GM19372 (cell line): ENCODE results near the gene AMOTL1.
"Not testable (repeated sequence)": the region's sequence is repeated elsewhere in the genome, so short reads cannot be mapped to it uniquely, and the experiment has no call there.

Experiments
- ATAC-seq: cut with Tn5 transposase; IDR thresholded peaks from one replicate; pipeline ENCODE4 v1.9.1; 2021; ENCODE audit warnings: mild to moderate bottlenecking, low read depth, moderate library complexity; ENCODE audit not compliant: unreplicated experiment

The AMOTL1 gene

DNA sequence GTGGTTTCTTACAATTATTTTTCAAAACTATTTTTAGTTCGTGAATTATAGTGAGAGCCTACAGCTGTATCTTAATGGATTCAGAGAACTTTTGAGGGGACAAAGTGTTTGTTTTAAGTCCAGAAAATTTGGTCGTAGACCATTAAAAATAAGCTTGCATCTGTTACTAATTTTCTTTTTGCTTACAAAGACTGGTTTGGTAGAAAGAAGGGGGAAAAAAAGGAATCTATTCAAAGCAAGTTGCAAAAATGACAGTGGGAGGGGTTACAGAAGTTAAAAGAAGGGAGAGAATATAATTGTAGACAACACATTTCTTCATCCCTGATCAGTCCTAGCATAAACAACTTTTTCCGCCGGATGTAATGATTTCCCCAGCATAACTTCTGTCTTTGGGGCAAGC lies 72.1 kb downstream of the AMOTL1 start:
- no peak for ATAC-seq

DNA sequence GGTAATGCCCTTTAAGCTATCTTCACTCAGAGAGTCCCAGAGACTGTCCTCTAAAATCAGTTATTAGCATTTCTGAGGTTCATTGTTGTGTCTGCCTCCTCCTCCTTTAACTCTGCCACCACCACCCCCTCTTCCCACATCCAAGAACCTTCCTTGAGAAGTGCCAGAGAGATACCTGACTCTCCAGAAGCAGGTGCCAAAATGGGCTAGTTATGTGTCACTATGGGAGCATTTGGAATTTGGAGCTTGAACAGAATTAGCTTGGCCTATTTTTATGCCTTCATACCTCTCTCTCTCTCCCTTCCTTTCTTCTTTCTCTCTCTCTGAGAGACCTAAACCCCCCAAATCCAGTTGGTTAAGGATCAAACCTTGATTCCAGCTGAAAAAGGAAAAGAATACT lies 75.9 kb downstream of the AMOTL1 start:
- no peak for ATAC-seq

DNA sequence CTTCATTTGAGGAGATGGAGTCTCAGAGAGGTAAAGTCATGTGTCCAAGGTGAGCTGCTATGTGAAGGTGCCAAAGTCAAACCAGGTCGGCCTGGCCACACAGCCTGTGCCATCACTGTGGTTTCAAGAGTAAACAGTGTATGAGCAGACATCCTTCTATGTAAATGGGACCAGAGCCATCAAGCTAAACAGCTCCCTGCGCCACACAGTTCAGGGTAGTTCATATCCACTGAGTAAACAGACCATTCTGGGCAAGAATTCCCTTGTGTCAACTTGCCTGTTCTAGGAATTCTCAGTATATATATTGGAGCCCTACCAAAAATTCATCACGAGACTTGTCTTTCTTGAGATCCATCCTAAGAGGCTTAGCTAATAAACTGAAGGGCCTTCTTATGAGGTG lies 77.5 kb downstream of the AMOTL1 start:
- no peak for ATAC-seq

DNA sequence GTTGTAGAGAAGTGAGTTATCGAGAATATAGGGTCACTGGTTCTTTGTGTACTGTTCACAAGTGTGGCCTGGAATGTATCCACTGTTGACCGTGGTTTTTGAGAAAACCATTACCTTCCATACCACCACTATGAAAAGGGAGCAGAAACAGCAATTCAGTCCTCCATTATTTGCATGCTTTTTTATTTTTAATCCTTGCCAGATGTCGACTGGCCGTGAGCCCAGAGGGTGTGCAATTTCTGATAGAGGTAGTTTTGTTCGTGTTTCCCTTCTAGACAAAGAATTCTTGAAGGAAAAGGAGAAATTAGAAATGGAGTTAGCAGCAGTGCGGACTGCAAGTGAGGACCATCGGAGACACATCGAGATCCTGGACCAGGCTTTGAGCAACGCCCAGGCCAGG lies 81.7 kb downstream of the AMOTL1 start:
- ATAC-seq = no peak

DNA sequence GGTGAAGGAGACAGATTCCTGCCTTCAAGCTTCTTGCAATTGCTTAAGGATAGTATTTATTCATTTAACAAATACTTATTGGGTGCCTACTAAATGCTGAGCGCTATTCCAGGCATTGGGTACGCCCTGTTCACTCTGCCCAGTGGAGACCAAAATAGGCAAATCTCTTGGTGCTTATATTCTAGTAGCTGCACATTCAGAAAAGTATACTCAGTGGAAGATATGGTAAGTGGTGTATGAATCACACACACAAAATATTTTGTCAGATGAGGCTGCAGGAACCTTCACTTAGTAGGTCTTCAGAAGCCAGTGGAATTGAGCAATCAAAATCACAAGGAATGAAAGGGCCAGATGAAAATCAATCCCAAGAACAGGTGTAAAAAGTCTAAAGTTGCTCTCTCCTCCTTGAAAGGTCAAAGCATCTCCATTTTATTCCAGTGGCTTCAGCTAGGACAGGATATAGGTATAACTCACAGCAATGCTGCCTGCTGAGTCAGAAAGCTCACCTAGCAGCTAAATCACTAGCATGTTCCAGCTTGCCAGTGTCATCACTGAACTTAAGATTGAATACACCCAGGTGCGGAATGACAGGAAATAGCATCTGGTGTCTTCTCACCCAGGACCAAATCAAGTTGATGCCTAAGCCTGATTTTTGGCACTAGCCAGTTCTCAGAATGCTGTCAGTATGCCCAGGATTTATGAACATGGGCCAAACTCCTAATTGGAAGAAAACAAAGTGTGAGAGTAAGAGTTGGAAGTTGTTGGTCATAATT lies 83.9 kb downstream of the AMOTL1 start:
- no peak for ATAC-seq

DNA sequence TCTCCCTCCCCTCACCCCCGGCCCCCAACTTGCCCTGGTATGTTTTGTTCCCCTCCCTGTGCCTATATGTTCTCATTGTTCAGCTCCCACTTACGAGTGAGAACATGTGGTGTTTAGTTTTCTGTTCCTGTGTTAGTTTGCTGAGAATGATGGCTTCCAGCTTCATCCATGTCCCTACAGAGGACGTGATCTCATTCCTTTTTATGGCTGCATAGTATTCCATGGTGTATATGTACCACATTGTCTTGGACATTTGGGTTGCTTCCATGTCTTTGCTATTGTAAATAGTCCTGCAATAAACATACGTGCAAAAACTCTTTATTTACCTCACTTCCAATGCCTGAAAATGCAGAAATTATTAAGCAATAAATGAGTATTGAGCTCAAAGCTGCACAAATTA lies 85.1 kb downstream of the AMOTL1 start:
- ATAC-seq = not testable (repeated sequence)

DNA sequence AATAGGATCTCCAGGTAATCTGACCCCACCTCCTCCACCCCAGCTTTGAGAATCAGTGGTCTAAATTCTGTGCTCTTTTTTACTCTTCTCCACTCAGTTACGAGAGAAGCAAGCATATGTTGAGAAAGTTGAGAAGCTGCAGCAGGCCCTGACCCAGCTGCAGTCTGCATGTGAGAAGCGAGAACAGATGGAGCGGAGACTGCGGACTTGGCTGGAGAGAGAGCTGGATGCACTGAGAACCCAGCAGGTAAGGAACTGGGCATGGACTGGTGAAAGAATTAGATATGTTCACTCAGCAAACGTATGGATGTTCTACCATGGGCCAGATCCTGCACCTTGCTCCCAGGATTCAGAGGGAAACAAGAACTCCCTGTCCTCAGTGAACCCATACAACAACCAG lies 85.7 kb downstream of the AMOTL1 start:
- no peak for ATAC-seq

DNA sequence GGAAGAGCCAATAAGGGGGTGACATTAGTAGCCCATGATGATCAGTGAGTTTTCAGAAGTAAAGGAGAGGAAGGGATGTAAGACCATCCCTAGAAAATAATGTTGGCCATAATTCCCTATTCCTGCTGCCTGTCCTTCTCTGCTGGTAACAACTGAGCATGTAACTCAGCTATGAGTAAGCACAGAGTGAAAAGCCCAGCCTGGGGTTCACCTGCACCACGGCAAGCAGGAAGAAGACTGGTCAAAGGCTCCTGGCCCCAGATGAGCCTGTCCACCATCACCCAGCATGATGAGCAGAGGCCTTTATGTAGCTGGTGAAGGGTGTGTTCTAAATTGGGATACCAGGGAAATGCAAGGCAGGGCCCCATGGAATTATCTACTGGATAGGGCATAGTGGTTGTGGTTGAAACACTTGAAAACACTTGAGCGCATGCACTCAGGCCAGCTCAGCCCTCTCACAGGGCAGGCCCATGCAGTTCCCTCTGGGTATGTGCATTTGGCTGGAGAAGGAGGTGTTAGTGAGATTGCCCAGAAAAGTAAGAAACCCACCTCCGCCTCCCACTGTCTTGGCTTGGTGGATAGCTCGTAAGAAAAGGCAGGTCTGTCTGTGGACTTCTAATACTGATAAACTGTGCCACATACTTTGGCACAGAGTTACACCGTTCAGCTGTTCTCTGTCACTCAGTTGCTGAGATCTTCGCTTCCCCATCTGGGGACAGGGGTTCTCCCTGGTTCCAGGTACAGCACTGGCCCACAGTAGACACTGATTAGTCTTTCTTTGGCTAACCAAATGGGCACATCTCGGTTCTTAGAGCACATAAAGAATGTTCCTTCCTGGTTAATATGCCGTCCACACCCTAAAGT lies 86.8 kb downstream of the AMOTL1 start:
- no peak for ATAC-seq

DNA sequence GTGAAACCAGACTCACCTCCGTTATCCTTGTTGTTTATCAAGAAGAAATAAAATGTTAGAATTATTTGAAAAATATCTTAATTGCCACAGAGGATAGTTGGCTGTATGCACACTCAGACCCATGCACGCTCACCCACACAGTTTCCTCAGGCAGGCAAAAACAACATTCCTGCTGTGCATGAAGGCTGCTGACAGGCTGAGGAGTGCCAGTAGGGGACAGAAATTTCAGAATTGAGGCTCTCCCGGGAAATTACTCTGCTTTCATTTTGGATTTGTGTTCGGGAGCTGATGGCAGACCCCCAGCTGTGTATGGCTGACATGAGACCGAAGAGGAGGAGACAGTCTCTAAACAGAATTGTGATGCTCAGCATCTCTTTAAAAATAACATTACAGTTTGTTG lies 87.5 kb downstream of the AMOTL1 start:
- no peak for ATAC-seq

DNA sequence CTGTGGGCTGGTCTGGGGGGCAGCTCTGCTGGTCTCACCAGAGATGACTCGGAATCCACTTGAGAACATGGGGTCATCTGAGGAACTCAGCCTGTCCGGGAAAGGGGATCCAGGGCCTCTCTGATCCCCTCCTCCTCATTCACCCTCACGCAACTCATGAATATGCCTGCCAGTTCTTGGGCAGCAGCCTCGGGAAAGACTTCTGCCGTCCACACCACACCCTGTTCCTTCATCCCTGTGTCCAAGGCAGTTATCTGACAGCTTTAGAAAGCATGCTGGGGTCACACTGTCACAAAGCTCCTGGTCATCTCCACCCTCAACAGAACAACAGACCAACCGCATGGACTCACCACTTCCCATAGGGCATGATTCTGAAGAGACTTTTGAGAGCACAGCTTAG lies 88.3 kb downstream of the AMOTL1 start:
- ATAC-seq = no peak

DNA sequence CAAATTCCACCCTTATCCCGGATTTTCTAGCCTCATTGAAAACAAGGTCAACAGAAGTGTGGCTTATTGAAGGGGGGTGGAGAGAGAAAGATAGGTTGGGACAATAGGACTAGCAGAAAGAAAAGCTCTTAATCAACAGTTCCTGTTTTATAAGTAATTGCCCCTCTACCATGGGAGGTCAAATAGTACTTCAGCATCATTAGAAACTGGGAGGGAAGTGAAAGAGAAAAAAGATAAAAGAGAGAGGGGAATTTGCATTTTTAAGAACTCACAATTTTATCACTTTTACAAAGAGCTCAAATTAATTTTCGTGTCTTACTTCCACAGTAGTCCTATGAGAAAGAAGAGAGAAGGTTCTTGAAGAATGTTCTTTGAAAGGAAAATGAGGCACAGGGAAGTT lies 89.2 kb downstream of the AMOTL1 start:
- ATAC-seq = no peak

DNA sequence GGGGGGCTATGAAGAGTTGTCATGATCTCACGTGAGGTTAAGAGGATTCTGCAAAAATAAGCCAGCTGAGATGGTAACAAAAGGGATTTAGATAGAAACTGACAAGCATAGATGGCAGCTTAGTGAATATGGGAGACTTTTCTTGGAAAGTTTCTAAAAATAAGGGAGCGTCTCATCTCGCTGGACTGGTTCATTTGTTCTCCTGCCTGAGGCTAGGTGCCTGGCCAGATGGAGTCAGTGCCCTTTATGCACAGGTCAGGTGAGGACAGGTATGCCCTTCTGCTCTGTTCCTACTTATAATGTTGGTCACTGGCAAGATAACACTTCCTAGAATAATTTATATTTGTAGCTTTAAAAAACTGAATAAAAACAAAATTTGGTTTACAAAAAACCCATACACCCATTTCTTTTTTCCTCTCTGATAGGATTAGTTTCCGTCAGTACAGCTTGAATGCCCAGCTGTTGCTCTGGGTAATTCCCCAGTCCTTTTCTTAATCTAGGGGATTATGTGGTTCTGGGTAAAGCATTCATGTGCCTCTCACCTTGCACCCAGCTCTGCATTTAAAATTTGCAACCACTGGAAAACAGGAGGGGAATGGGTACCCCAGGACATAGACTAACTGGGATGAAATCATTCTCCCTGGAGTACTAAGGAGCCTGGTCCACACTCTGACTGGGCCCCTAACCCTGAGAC lies 90.0 kb downstream of the AMOTL1 start:
- no peak for ATAC-seq

DNA sequence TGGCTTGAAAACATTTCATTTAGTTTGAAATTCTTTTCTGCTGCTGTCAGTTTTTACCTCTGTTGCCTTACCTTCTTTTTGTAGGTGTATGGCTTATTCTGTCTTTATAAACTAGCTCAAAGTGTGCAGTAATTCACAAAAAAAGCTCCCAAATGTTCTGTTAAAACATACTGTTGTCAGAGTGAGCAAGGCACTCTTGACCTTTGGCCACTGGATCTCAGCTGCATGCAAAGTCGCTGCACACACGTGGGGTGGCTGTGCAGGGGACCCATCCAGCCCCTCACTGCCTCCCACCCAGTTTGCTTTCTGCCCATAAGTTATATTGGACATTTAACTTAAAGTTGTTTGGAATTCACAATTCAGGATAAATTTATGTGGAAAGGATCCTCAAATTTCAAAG lies 92.2 kb downstream of the AMOTL1 start:
- ATAC-seq = no peak

DNA sequence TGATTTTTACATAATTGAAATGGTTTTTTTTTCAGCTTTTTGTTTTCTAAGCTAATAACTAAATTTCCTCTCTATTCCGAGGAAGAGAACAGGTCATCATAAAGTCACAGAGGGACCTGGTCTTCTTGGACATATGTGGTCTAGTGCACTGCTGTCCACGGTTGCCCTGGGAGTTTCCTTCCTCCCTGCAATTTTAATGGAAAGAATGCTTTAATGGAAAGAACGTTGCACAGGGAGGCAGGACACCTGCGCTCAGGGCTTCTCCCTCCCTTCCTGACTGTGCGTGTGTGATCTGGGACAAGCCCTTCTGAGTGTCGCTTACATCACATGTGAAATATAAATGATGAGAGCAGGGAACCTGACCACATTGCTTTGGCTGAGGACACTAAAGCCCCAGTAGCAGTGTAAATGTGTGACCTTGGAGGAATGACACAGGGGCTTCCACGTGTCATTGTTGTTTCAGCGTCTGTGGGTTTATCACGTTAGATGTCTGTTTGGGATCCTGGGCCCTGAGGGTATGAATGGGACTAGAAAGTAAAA lies 93.2 kb downstream of the AMOTL1 start:
- ATAC-seq = no peak

DNA sequence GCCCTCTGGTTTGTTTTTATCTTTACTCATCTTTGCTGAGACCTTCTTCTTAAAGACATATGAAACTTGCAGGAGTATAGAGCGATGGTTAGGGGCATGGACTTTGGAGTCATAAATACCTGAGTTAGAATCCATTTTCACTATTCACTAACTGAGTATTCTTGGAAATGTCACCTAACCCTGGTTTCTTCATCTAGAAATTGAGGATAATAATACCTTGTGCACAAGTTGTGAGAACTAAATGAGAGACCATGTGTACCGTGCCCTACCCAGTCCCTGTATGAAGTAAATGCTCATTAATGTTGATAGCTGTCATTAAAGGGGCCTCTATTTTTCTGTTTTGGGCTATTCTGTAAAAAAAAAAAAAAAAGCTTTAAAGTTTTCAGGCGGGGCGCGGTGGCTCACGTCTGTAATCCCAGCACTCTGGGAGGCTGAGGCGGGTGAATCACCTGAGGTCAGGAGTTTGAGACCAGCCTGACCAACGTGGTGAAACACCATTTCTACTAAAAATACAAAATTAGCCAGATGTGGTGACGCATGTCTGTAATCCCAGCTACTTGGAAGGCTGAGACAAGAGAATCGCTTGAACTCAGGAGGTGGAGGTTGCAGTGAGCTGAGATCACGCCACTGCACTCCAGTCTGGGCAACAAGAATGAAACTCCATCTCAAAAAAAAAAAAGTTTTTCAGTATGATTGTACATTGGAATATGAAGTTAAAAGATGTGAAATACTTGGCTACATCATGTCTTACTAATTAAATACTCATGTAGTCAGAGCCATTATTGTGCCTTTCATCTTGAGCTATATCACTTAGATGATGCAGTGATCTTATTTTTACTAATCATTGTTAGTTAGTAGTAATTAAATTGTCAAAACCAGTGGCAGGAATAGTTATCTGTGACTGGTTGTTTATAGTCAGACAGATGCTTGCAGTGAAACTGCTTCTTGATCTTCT lies 95.0 kb downstream of the AMOTL1 start:
- no peak for ATAC-seq

DNA sequence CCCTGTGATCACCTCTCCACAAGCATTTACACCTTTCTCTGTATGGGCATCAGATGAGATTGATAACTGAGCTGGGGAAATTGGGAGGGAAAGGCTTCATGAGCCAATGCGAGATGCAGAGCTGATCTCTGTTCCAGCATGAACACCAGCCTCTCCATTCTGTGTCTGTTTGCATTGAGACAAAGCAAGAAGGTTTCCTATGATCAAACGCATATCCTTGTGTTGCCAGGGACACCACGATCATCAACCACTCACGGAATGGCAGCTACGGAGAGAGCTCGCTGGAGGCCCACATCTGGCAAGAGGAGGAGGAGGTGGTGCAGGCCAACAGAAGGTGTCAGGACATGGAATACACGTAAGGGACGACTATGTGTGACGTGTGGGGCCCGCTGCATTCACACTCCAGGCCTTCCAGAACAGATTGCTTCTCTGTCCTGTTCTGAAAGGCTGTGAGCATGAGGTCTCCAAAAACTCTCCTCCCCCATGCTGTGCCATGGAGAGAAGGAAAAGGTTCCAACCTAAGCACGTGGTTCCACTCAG lies 96.4 kb downstream of the AMOTL1 start:
- no peak for ATAC-seq

DNA sequence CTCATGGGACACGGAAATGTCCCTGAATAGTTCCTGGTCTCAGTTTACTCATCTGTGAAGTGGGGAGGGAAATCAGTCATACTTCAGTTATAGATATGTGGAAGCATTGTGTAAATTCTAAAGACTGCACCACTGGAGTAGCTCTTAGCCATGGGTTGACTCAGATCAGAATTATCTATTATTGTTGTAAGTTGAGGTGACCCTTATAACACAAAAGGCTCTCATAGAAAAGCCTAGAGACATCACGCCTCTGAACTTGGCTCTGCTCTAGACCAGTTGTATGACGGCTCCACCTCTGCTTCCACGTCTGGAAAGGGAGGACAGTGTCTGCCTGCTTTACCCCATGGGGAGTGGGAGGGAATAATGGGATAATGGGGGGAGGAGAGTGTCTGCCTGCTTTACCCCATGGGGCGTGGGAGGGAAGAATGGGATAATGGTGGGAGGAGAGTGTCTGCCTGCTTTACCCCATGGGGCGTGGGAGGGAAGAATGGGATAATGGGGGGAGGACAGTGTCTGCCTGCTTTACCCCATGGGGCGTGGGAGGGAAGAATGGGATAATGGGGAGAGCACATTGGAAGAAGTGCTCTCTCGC lies 98.2 kb downstream of the AMOTL1 start:
- ATAC-seq = no peak

DNA sequence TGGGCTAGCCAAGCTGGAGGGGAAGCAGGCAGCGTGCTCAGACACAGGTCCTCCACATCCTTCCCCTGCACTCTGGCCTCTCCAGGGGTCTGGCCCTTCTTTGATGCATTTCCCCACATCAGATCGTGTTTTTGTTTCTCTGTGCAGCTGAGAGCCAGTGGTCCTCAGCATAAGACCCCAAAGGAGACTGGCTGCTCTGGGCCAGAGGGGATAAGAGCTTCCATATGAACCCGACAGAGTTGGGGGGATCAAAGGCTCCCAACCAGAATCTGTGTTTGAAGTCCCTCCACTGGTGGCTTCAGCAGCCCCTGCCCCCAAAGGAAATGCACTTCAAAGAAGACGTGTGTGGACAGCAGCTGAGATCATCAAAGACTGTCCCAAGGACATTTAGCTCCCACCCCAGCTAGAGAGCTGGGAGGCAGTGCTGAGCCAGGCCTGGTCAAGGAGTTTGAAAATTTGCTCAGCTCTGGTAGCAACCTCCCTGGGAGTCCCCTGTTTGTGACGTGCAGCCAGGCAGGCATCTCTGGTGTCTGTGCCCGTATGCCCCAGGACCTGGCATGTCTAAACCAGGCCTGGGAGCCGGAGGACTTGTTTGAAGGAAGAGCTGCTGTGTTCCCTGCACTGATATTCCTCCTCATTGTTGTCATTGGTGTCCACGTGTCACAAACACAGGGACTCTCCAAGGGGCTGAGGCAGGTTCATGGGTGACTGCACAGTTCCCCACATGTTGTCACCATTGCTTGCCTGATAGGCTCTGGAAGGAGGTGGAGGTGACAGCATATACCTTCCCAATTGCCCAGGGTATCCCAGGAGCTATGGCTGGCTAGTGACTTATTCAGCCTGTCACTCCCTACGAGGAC lies 99.0 kb downstream of the AMOTL1 start:
- no peak for ATAC-seq
